Fibroblast of mammary gland (primary cell): ENCODE measurements around the gene NR2C2.
A peak's percentile ranks its signal among the peaks of the same experiment; 100 is the strongest.

Experiments
- DNase-seq: peaks from one replicate; pipeline ENCODE4 v3.0.0-alpha.2; 2010; ENCODE audit warnings: low read depth
- H3K4me3 ChIP-seq: 2 replicates; pipeline ENCODE4 v1.5.1; 2011; ENCODE audit warnings: low read depth, mild to moderate bottlenecking, low read length, moderate library complexity; ENCODE audit not compliant: control insufficient read depth
- CTCF ChIP-seq: conservative IDR thresholded peaks from 2 replicates; pipeline ENCODE4 v1.5.1; 2011; ENCODE audit warnings: low read depth, low read length, inconsistent platforms; ENCODE audit not compliant: control insufficient read depth, insufficient read depth

NR2C2 gene

DNA sequence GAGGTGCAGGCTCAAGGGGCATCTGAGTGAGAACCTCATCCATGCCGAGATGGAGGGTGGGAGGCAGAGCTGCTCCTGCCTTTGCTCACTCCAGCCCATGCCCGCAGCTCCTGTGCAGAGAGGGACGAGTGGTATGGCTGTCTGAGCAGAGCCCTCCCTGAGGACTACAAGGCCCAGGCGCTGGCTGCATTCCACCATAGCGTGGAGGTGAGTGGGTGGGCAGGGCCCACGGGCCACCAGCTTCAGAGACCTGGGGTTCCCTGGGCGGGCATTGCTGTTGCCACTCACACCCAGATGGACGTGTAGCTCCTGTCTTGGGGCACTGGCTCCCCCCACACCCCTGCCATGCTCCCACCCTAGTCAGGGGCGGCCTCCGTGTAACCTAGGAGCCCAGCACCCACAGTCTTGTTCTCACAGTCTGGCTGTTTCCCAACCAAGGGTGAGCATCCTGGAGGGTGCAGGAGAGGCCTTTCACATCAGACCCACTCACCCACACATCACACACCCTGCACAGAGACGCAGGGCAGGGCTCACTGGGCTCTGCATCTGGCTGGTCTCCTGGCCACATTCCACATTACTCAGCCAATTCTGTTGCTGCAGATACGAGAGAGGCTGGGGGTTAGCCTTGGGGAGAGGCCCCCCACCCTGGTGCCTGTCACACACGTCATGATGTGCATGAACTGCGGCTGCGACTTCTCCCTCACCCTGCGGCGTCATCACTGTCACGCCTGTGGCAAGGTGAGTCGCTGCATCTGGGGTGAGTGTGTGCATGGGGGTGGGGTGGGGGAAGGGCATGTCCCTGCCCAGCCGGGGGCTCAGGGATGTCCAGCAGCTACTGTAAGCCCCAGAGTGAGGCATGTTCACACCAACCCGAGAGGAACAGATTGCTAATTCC, 25.3 kb upstream of the NR2C2 start:
- no peak overlapping the region for H3K4me3 ChIP-seq
- DNase-seq: peak; percentile 10
- TF ChIP-seq CTCF: no peak

DNA sequence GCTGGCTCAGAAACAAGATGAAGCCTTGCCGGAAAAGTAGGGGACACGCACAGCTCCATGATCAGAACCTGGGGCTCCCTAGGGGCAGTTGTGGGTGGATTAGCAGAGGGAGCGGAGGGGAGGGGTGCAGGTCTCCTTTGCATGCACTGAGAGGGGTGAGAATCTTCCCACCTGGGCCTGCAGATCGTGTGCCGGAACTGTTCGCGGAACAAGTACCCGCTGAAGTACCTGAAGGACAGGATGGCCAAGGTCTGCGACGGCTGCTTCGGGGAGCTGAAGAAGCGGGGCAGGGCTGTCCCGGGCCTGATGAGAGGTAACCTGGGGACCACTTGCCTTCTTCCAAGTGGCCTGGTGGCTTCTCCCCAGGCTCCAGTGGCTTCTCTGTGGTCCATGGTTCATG, 24.5 kb upstream of the NR2C2 start:
- no peak for TF ChIP-seq CTCF
- no peak overlapping the region for H3K4me3 ChIP-seq
- DNase-seq: no peak

DNA sequence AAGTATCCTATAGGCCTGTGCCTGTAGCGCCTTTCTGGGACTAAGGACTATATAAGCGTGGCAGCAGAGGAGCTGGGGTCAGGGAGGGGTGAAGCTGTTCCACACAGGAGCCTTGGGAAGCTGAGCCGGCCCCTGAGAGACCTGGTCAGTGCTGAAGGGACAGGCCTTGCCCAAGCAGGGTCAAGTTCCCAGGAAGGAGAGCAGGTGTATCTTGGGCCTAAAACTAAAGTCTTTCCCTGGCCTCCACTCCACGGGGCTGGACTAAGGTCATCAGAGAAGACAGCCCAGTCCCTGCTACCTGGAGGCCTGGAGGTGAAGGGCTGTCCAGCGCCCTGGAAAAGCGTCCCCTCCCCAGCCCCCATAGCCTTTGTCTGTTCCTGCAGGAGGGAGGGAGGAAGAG, 23.9 kb upstream of the NR2C2 start:
- no peak for DNase-seq
- H3K4me3 ChIP-seq: no peak overlapping the region
- no peak for TF ChIP-seq CTCF

DNA sequence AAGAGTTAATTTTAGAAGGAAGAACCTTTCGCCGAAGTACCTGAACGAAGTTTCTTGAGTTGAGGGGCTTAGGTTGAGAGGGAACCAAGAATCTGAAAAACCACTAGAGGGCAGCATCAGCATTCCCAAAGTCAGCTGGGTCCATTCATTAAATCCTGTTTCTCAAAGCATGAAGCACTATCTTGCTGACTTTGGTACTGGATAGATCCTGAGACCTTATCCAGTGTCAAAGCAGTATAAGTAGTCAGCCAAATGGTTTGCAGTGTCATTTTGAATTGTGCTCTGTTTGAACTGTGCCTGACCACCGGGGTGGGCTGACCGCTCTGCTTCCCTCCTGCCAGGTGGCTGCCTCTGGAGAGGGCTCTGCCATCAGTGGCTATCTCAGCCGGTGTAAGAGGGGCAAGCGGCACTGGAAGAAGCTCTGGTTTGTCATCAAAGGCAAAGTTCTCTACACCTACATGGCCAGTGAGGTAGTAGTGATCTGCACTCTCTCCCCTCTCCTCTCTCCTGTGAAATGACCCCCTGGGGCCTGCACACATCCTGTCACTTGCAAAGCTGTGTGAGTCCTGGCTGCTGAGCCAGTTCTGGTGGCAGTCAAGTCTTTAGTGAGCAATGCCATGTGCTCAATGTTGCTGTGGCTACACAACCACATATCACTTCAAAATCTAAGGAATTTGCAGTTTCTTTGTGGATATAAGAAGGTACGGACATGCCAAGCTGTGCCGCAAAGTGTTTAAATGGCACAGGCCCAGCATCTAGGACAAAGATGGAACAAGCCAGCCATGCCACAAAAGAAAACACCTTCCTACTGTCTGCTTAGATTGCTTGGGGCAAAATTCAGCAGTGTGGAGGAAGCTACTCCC, 21.4 kb upstream of the NR2C2 start:
- DNase-seq: peak; percentile 73
- TF ChIP-seq CTCF: peak; percentile 87
- no peak overlapping the region for H3K4me3 ChIP-seq

- no peak for TF ChIP-seq CTCF
Measured at GRCh38 chr3:14926592-14926991, 20.8 kb upstream of the NR2C2 start.

GRCh38 chr3:14927308-14927707, 20.1 kb upstream of the NR2C2 start:
- DNase-seq: no peak
- no peak for TF ChIP-seq CTCF
- H3K4me3 ChIP-seq: no peak overlapping the region

More at GRCh38 chr3:14926592-14926991, 20.8 kb upstream of the NR2C2 start:
- H3K4me3 ChIP-seq: no peak overlapping the region
- DNase-seq: no peak
